ENCODE data around the gene FLYWCH1.

The FLYWCH1 gene

DNA sequence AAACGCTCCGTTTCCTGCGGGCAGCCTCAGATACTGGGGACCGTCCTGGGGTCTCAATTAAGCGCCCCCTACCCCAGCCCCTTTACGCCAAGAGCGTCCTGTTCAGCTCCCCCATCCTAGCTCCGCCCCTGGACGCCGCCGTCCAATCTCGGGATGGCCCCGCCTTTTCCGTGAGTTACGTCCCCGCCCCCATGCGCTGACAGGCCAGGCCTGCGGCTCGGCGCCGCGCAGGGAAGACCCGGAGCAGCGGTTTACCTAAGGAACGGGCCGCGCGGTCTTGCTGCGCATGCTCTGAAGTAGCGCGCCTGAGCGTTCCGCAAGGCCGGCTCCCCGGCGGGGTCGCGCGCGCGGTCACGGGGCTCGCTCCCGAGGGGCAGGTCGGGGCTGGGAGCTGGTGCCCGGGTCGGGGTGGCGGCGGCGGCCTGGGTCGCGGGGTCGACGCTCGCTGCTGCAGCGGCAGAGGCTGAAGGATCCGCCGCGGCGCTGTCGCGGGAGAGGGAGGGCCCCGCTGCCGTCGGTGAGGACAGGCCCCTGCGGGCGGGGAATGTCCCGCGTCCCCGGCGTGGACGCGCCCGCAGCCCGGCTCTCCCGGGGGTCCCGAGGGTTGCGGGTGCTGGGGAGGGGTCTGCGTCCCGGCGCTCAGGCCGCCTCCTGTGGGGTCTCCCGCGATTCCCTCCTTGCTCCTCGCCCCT, at the start of gene FLYWCH1:
FLYWCH1 (plus strand) TSS at position 294 of the 692 bp plus-strand sequence. CDS start 17,755 bp downstream, outside the sequence.
- TF ChIP-seq CTCF (conservative IDR thresholded peaks at IDR 0.05; ENCODE audit: low read length) (no peak), EZH2phosphoT487 (IDR thresholded peaks at IDR 0.05; ENCODE audit: borderline replicate concordance) (no peak)
- Histone ChIP-seq H2AFZ (ENCODE audit: low read length) (peak within 1 kb of the TSS; percentile 74; the same call in 1 of the 2 replicates), H3K4me3 (ENCODE audit: low read length, poor library complexity, severe bottlenecking) (peak within 1 kb of the TSS; percentile 83), H3K9me3 (ENCODE audit: insufficient read depth, low read depth, low read length) (no peaks in the 10 kb centered on the region), H4K20me1 (ENCODE audit: insufficient read depth, low read length, poor library complexity, severe bottlenecking) (no peaks in the 10 kb centered on the region), H3K36me3 (ENCODE audit: insufficient read depth, low read length) (no peaks in the 10 kb centered on the region), H3K4me1 (ENCODE audit: insufficient read depth, low read length, poor library complexity, severe bottlenecking) (peaks cover 12% of the 10 kb centered on the region), H3K9me2 (replicated peaks; ENCODE audit: low read depth, low read length) (no peaks in the 10 kb centered on the region), H3K4me2 (ENCODE audit: low read depth, low read length, poor library complexity, severe bottlenecking) (peak within 1 kb of the TSS; percentile 73), H3K27me3 (ENCODE audit: insufficient read depth, low read length, poor library complexity, severe bottlenecking) (no peaks in the 10 kb centered on the region), H3F3A (ENCODE audit: low read depth) (no peaks in the 10 kb centered on the region), H3K9ac (ENCODE audit: low read depth, low read length, poor library complexity, severe bottlenecking) (peak within 1 kb of the TSS; percentile 81), H3K79me2 (ENCODE audit: insufficient read depth, low read length) (peaks cover 9% of the 10 kb centered on the region; the same call in 1 of the 2 replicates)

- H4K20me1 ChIP-seq (ENCODE audit: insufficient read depth, low read length, poor library complexity, severe bottlenecking): no peaks in the 10 kb centered on the region
- H3K36me3 ChIP-seq (ENCODE audit: insufficient read depth, low read length): no peaks in the 10 kb centered on the region
- H3F3A ChIP-seq (ENCODE audit: low read depth): no peaks in the 10 kb centered on the region
- H3K79me2 ChIP-seq (ENCODE audit: insufficient read depth, low read length): no peaks in the 10 kb centered on the region
- no peaks in the 10 kb centered on the region for H3K27me3 ChIP-seq (ENCODE audit: insufficient read depth, low read length, poor library complexity, severe bottlenecking)
- no peaks in the 10 kb centered on the region for H3K9me3 ChIP-seq (ENCODE audit: insufficient read depth, low read depth, low read length)
- no peak overlapping the region for H3K4me2 ChIP-seq (ENCODE audit: low read depth, low read length, poor library complexity, severe bottlenecking)
- no peaks in the 10 kb centered on the region for H3K9me2 ChIP-seq (replicated peaks; ENCODE audit: low read depth, low read length)
- H3K4me1 ChIP-seq (ENCODE audit: insufficient read depth, low read length, poor library complexity, severe bottlenecking): peaks cover 4% of the 10 kb centered on the region
- TF ChIP-seq CTCF (conservative IDR thresholded peaks at IDR 0.05; ENCODE audit: low read length) (no peak), EZH2phosphoT487 (IDR thresholded peaks at IDR 0.05; ENCODE audit: borderline replicate concordance) (no peak)
- H3K4me3 ChIP-seq (ENCODE audit: low read length, poor library complexity, severe bottlenecking): no peak overlapping the region
- H3K9ac ChIP-seq (ENCODE audit: low read depth, low read length, poor library complexity, severe bottlenecking): no peak overlapping the region
- H2AFZ ChIP-seq (ENCODE audit: low read length): no peak overlapping the region
Measured at GRCh38 chr16:2865651-2866050, 46.1 kb upstream of the FLYWCH1 start.

GRCh38 chr16:2866431-2866830, 45.3 kb upstream of the FLYWCH1 start:
- H3K4me3 ChIP-seq (ENCODE audit: low read length, poor library complexity, severe bottlenecking): no peak overlapping the region
- no peaks in the 10 kb centered on the region for H4K20me1 ChIP-seq (ENCODE audit: insufficient read depth, low read length, poor library complexity, severe bottlenecking)
- H3F3A ChIP-seq (ENCODE audit: low read depth): no peaks in the 10 kb centered on the region
- no peaks in the 10 kb centered on the region for H3K9me3 ChIP-seq (ENCODE audit: insufficient read depth, low read depth, low read length)
- H3K4me2 ChIP-seq (ENCODE audit: low read depth, low read length, poor library complexity, severe bottlenecking): no peak overlapping the region
- no peak overlapping the region for H2AFZ ChIP-seq (ENCODE audit: low read length)
- no peaks in the 10 kb centered on the region for H3K36me3 ChIP-seq (ENCODE audit: insufficient read depth, low read length)
- no peaks in the 10 kb centered on the region for H3K27me3 ChIP-seq (ENCODE audit: insufficient read depth, low read length, poor library complexity, severe bottlenecking)
- no peak overlapping the region for H3K9ac ChIP-seq (ENCODE audit: low read depth, low read length, poor library complexity, severe bottlenecking)
- H3K79me2 ChIP-seq (ENCODE audit: insufficient read depth, low read length): no peaks in the 10 kb centered on the region
- H3K9me2 ChIP-seq (replicated peaks; ENCODE audit: low read depth, low read length): no peaks in the 10 kb centered on the region
- H3K4me1 ChIP-seq (ENCODE audit: insufficient read depth, low read length, poor library complexity, severe bottlenecking): peaks cover 4% of the 10 kb centered on the region
- no peak for TF ChIP-seq CTCF (conservative IDR thresholded peaks at IDR 0.05; ENCODE audit: low read length)
- TF ChIP-seq EZH2phosphoT487 (IDR thresholded peaks at IDR 0.05; ENCODE audit: borderline replicate concordance): no peak

Data from Loucy (cell line).